Activated naive CD4-positive, alpha-beta T cell treated with Interleukin-2 at 50 U/mL for 16 hours (primary cell): Measurements from ENCODE around the gene TCP1.
A peak's percentile ranks its signal among the peaks of the same experiment; 100 is the strongest.
"Not testable (repeated sequence)": the region's sequence is repeated elsewhere in the genome, so short reads cannot be mapped to it uniquely, and the experiment has no call there.

ENCODE experiments used
- DNase-seq: peaks from one replicate; pipeline ENCODE4 v3.0.0-alpha.2; 2020

The TCP1 gene

DNA sequence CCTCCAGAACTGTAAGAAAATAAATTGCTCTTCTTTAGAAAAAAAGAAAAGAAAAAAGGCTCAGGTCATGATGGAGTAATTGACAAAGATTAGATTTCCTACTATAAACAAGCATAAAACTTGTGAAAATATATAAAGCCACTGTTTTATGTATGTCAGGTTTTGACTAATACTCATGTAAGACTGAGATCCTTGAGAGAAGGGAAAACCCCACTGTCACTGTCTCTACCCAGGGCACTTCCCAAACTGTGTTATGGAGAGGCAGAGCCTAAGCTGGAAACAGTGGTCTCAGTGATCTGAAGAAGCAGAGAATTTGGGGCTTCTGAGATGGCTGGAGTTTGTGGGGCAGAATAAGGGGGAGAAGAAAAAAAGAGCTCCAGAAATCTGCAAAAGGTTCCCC, 19.9 kb downstream of the TCP1 start:
- DNase-seq: no peak

DNA sequence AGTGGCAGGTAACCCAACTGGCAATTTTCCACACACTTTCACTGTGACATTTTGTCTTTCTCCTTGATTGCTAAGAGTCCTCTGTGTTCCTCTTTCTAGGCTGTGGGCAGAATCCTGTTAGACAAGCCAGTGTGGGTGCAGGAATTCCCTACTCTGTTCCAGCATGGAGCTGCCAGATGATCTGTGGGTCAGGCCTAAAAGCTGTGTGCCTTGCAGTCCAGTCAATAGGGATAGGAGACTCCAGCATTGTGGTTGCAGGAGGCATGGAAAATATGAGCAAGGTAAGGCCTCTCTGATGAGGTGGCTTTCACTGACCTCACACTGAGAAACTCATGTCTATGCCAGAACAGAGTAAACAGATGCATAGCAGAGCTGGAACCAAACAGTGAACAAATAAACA, 22.5 kb downstream of the TCP1 start:
- DNase-seq: no peak

GRCh38 chr6:159762681-159763293, 26.6 kb downstream of the TCP1 start:
- peak; percentile 24 for DNase-seq

GRCh38 chr6:159761873-159762680, 27.3 kb downstream of the TCP1 start, which contains the start of gene ACAT2:
TSS of gene ACAT2 (plus strand) at chr6:159762045. CDS start at chr6:159762088, 43 bp downstream.
- peak; percentile 92 for DNase-seq

GRCh38 chr6:159761129-159761872, 28.1 kb downstream of the TCP1 start:
- peak; percentile 30 for DNase-seq

DNA sequence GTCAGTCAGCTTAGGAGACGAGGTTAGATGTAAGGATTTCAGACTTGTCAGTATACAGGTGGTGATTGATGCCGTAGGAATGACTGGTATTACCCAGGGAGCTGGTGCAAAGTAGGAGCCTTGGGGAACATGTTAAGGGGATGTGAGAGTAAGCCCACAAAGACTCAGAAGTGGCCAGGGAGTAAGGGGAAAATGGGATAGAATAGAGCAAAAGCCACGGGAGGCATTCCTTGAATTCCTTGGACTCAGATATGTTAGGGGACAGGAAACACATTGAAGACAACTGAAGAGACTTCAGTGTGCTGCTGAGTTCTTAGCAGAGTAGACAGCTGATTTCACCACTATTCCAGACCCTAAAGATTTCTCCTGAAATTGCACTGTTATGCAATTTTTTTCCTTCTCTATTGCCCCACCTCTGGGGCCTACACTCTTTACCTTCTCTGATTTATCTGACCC, 28.8 kb downstream of the TCP1 start:
- no peak for DNase-seq

DNA sequence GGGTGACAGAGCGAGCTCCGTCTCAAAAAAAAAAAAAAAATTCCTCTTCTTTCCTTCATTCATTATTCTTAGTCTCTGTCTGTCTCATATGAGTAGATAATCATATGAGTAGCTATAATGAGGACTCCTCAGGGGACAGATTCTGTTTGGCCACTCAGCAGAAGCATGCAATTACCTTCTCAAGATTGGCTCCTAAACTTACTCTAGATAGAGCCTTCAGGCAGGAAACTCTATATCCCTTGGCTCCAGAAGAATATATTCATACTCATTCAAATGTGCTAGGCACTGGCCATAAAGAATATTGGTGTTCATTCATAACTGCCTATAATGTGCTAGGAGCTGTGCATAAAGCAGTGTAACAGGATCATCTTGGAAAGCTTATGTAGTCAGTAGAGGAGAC, 29.8 kb downstream of the TCP1 start:
- no peak for DNase-seq

DNA sequence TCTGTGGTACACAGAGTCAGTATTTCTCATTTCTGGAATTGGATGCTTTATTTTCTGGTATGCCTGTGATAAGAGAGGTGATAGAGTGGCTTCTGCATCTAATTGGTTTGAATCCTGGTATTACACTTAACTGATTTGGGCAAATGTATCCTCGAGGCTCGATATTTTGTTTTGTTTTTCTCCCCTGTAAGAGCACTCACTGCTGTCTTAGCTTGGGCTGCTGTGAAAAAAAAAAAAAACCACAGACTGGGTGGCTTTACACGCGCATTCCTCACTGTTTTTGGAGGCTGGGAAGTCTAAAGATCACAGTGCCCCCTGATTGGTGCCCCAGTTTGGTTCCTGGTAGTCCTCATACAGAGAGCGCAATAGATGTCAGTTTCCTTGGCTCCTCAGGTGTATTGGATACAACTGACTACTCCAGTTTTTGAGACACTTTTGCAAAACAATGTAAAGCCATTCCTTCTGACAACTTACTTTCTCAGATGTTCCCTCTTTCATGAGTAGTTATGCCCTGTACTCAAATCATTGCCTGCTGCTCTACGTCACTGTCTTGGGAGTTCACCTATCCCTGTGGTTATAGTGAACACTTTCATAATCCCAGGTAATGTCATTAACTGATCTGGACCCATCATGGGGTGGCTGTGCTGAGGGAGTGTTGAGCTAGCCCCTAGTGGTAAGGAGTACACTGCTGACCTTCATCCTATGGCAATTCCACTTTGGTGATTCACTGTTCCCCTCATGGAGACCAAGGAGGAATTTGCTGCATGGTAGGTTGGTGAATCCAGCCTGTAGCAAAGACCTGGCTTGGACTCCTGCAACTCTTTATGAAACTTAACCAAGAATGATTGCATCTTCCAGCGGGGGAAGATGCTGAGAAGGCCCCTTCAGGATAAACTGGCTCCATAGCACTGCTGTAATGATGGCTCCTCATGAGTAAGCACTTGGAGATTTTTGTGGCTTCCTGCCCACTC, 31.1 kb downstream of the TCP1 start:
- no peak for DNase-seq

- no peak for DNase-seq
These were observed 32.9 kb downstream of the TCP1 start for GRCh38 chr6:159756508-159756907.

DNA sequence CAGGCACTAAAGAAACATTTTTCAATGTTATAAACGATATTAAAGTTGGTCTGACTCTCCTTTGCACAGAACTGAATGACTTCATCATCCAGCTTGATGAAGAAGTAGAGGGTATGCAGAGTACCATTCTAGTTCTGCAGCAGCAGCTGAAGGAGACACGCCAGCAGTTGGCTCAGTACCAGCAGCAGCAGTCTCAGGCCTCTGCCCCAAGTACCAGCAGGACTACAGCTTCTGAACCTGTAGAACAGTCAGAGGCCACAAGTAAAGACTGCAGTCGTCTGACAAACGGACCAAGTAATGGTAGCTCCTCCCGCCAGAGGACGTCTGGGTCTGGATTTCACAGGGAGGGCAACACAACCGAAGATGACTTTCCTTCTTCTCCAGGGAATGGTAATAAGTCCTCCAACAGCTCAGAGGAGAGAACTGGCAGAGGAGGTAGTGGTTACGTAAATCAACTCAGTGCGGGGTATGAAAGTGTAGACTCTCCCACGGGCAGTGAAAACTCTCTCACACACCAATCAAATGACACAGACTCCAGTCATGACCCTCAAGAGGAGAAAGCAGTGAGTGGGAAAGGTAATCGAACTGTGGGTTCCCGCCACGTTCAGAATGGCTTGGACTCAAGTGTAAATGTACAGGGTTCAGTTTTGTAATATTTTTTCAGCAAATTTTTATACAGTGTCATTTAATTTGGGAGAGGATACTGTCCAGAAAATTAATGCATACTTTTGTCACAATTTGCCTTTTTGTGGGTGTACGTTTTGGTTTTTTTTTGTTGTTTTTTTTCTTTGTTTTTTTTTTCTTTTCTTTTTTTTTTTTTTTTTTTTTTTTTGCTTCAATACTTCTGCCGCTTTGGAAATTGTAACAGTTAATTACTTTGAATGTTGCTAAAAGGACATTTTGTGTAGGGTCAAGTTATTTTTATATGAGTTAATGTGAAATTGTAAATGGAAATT, 34.2 kb downstream of the TCP1 start:
- DNase-seq: no peak

DNA sequence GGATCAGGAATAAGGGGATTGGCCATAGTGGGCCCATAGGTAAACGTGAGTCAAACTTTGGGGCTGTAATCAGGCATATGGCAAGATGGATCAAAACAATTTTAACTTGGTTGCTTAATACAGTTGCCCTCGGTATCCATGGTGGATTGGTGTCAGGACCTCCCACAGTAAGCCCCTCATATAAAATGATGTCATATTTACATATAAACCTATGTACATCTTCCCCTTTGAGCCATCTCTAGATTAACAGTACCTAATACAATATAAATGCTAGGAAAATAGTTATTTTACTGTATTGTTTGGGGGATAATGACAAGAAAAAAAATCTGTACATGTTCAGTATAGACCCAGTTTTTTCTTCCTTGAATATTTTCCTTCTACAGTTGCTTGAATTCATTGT, 35.0 kb downstream of the TCP1 start:
- DNase-seq: no peak

GRCh38 chr6:159753081-159753872, 36.1 kb downstream of the TCP1 start:
- DNase-seq: no peak

DNA sequence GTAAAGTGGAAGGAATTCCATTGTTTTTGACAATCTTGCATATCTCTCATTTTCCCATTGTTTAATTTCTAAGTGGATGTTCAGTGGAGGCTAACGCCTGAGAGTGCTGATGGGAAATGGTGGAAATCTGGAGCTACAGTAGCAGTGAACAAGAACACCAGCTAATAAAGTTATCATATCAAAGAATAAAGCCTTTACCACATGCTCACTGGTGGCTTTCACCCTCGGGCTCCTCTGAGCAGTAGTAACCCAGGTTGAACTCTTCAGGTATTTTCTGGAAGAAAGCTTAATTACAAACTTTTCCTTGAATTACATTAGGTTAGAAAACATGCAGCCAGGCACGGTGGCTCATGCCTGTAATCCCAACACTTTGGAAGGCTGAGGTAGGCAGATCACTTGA, 38.0 kb downstream of the TCP1 start:
- no peak for DNase-seq

DNA sequence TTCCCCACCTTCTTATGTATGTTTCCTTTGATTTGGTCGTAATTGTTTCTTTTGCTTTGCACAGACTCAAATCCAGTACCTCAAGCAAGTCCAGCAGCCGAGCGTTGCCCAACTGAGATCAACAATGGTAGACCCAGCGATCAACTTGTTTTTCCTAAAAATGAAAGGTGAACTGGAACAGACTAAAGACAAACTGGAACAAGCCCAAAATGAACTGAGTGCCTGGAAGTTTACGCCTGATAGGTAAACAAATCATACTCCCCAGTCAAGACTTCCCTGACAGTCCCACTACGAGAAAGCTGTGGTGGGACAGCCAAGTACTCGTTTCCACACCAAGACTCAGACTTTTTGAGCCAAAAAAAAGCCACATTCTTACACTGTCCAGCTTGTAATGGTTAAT, 41.3 kb downstream of the TCP1 start:
- DNase-seq: not testable (repeated sequence)

GRCh38 chr6:159746759-159747158, 42.6 kb downstream of the TCP1 start:
- DNase-seq: no peak

GRCh38 chr6:159745081-159745480, 44.3 kb downstream of the TCP1 start:
- DNase-seq: no peak

GRCh38 chr6:159742165-159742564, 47.2 kb downstream of the TCP1 start:
- no peak for DNase-seq

DNA sequence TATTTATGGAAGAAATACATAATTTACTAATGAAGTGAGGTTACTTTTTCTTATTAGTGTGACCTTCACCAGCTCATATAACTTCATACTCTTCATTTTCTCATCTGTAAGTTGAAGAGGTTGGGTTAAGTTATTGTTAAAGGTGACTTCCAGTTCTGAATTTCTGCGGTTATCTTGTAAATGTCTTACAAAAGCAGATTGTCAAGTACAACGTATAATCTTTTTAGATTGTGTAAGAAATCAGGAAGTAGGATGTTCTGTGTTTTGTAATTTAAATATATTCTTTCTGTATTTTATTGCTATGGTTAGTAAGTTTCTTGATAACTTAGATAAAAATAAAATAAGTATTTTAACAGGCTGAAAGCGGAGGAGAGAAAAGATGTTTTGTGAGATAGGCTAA, 50.1 kb downstream of the TCP1 start:
- no peak for DNase-seq

DNA sequence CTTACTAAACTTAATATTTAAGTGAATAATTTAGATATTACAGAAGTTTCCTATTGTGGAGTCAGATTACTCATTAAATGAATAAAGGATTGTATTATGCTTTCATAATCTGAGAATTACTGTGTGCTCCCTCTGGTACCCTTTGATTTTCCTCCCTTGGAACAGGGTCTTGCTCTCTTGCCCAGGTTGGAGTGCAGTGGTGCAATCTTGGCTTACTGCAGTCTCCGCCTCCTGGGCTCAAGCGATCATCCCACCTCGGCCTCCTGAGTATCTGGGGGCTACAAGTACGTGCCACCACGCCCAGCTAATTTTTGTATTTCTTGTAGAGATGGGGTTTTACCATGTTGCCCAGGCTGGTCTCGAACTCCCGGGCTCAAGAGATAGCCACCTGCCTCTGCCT, 52.5 kb downstream of the TCP1 start:
- DNase-seq: no peak

DNA sequence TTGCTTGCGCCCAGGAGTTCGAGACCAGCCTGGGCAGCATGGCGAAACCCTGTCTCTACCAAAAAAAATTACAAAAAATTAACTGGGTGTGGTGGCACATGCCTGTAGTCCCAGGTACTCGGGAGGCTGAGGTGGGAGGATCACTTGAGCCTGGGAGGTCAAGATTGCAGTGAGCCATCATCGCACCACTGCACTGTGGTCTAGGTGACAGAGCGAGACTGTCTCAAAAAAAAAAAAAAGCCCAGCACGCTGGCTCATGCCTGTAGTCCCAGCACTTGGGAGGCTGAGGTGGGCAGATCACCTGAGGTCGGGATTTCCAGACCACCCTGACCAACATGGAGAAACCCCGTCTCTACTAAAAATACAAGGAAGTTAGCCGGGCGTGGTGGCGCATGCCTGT, 56.0 kb downstream of the TCP1 start:
- DNase-seq: not testable (repeated sequence)
